ENCODE data around the gene FCER2.

The FCER2 gene

DNA sequence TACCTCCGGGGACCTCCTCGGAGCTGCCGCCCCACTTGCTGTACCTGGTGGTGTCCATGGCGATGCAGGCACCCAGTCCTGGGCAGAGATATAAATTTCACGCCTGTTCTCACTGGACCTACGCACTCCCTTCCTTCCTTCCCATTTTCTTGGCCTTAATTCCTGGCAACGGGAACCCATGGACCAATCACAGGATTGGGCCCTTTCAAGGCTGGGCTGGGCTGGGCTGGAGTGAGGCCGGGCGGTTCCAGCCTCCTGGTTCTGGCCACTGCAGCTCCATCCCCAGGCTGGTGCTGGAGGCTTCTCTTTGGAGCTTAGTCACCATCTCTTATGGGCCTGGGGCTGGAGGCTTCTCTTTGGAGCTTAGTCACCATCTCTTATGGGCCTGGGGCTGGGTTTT is 30.1 kb upstream of the FCER2 start, which contains the start of gene CLEC4G:
CLEC4G (minus strand) TSS at position 66 of the 400 bp plus-strand sequence; CDS start at position 58, 8 bp downstream.
- DNase-seq, result no peak

DNA sequence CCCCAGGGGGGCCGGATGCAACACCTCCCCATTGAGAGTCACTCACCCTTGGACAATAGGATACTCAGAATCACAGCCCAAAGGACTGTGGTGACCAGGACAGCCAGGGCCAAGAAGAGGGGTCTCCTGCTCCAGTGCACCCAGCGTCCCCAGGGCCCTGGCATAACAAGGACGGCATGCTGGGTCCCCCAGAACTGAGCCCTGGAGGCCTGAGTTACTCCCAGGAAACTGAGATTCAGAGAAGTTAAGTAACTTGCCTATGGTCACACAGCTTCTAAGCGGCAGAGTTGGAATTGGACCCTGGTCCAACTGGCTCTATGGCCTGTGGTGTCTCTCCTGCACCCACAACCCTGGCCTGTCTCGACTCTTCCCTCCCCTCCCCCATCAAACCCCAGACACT is 29.7 kb upstream of the FCER2 start:
- DNase-seq, result no peak

DNA sequence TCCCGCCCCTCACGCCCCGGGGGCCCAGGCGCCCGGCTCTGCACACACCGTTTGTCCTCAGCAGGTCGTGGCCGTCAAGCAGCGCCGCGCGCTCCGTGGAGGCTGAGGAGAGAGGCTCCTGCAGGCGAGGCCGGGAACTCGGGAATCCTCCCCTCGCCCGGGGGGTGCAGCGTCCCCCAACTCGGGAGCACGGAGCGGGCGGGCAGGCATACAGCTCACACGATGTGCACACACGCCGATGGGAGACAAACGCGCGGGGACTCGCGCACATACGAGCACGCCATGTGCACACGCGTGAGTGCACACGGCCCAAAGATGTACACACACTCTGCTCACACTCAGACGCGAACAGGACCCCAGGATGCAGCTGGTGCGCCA is 29.3 kb upstream of the FCER2 start:
- DNase-seq, result no peak

- no peak for DNase-seq
Measured at GRCh38 chr19:7730286-7731217, 28.6 kb upstream of the FCER2 start.

DNA sequence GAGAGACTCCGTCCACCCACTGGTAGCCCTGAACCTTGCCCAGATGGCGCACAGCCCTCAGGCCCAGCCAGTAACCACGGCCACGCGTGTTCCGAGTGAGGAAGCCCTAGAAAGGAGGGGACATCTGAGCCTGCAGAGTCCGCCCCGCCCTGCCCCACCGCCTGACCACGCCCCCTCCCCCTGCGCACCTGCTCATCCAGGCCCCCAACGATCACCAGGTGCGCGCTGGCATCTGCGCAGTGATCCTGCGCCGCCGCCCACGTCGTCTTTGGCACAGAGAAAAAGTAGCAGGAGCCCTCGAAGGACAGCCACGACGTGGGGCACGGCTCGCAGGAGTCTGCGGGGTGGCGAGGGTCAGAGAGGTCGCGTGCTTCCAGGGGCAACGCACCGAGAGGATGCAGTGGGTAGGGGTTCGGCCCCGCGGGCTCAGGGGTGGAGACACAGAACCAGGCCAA is 27.9 kb upstream of the FCER2 start:
- no peak for DNase-seq

DNA sequence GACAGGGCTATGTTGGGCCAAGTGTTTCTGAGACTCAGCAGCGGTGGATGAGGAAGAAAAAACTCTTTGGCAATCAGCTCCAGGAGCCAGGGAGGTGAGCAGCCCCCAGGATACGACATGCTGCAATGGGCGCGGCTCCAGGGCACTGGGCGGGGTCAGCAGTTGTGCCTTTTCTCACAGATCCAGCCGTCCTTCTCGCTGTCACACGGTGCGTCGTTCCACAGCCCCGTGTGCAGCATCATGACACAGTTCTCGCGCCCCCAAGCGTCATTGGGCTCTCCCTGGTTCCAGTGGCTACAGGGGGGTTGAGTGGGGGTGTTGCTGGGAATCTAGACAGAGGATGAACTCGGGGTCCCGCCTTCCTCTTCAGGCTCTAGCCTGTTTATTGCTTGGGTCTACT is 27.3 kb upstream of the FCER2 start:
- no peak for DNase-seq

GRCh38 chr19:7725791-7726190 is 23.9 kb upstream of the FCER2 start:
- DNase-seq, result no peak

DNA sequence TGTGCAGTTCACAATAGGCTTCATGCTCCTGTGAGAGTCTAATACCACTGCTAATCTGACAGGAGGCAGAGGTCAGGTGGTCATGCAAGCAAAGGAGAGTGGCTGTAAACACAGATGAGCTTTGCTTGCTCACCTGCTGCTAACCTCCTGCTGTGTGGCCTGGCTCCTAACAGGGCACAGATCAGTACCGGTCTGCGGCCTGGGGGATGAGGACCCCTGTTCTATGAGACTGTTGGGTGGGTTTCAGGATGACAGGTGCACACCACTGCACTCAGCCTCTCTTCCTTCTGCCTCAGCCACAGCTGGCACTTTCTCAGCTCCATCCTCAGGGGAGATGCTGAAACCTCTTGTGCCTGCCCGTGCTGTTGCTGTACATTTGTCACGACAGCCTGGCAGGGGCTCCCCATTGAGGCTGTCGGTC is 20.3 kb upstream of the FCER2 start:
- DNase-seq, result no peak

DNA sequence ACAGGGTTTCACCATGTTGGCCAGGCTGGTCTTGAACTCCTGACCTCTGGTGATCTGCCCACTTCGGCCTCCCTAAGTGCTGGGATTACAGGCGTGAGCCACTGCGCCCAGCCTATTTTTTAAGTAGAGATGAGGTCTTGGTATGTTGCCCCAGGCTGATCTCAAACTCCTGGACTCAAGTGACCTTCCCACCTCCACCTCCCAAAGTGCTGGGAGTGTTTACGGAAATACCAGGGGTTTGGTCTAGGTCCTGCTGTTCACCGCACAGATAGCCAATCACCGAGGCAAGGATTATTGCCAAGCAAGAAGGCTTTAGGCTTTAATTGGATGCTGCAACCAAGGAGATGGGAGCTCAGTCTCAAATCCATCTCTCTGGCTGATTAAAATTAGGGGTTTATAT is 18.4 kb upstream of the FCER2 start:
- no peak for DNase-seq

GRCh38 chr19:7718668-7719067 is 16.7 kb upstream of the FCER2 start:
- no peak for DNase-seq

DNA sequence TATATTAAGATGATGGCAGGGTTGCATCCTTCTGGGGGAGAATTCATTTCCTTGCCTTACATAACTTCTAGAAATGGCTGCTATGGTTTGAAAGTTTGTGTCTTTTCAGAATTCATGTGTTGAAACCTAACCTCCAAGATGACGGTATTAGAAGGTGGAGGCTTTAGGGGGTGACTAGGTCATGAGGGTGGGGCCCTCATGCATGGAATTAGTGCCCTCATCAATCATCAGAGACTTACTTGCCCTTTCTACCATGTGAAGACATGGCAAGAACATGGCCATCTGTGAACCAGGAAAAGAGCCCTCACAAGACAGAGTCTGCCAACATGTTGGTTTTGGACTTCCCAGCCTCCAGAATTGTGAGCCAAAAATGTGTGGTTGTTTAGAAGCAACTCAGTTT is 14.8 kb upstream of the FCER2 start:
- no peak for DNase-seq

DNA sequence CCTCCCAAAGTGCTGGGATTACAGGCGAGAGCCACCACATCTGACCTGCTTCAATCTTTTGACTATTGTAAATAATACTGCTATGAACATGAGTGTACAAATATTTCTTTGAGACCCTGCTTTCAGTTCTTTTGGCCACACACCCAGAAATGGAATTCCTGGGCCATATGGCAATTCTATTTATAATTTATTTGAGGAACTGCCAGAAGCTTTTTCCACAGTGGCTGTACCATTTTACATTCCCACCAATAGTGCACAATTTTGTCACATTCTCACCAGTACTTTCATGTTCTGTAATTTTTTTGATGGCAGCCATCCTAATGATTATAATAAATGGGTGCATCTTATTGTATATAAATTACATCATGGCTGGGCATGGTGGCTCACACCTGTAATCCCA is 13.7 kb upstream of the FCER2 start:
- no peak for DNase-seq

DNA sequence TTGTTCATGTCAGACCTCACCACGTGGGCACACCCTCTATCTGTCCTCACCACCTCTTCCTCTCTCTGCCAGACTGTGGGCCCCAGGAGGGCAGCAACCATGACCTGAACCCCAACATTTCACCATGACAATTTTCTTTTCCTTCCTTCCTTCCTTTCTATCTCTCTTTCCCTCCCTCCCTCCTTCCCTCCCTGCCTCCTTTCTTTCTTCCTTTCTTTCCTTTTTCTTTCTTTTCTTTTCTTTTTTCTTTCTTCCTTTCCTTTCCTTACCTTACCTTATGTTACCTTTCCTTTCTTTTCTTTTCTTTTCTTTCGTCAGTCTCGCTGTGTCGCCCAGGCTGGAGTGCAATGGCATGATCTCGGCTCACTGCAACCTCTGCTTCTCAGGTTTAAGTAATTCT is 8.7 kb upstream of the FCER2 start:
- DNase-seq, result no peak

GRCh38 chr19:7709932-7710460 is 8.1 kb upstream of the FCER2 start:
- no peak for DNase-seq

DNA sequence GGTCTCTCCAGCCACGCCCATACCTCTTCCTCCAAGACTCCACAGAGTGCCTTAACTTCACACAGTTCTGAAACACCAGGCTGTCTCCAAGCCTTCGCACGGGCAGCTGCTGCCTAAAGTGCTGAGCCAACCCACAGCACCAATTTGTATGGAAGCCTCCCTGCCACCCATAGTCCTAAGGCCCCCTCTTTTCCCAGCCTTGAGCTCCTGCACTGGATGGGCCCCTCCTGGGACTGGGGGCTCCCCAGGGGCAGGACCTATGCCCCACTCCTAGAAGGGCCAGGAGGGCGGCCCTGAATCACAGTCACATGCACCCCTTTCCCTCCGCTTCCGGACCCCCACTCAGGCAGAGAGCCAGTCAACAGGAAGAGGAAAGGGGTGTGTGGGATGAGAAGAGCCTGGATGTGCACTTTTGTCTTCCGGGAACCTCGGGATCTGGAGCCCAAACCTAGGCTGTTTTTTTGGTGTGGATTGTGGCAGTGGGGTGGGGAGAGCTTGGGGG is 5.1 kb upstream of the FCER2 start:
- DNase-seq, result no peak

DNA sequence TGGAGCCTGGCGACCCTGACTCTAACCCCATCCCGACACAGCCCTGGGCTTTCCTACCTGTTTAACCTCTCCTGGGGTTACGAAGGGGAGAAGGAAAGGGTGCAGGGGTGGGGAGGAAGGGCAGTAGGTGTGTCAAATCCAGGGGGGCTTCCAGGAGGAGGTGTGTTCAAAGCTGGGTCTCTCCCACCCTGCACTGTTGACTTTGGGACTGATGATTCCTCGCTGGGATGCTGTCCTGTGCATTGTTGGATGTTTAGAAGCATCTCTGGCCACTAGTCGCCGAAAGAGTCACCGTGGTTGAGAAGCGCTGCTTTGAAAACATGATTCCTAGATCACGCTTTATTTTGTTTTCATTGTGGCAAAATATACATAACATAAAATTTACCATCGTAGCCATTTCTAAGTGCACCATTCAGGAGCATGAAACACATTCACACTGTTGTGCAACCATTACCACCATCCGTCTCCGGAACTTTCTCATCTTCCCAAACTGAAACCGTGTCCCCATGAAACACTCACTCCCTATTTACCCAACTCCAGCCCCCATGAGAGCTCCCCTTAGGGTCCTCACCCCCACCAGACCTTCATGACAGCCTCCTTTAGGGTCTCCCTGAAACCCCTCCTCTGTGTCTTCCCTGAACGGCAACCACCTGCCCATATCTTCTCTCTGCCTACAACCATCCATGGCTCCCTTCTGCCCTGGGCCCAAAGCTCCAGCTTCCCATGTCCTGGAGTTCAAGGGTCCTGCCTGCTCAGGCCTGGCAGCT is 4.4 kb upstream of the FCER2 start:
- no peak for DNase-seq

GRCh38 chr19:7705387-7706187 is 3.7 kb upstream of the FCER2 start:
- DNase-seq, result no peak

GRCh38 chr19:7704280-7705060 is 2.5 kb upstream of the FCER2 start:
- no peak for DNase-seq

DNA sequence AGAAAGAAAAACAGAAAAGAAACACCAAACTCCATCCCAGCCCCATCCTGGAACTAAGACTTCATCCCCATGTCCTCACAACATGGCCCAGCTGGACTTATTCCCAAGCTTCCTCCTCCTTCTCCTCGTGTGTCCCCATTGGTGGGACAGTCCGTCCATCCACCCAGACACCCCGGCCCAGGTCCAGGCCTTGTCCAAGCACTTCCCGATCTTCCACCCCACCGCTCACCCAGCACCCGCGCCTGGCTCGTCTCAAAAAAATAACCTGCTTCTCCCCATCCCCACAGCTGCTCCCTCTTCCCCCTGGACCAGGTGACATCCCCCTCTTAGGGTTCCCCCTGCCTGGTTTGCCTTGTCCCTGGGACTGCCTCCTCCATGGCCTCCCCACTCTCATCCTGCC is 1.4 kb upstream of the FCER2 start:
- no peak for DNase-seq

GRCh38 chr19:7701049-7701653 is 780 bp downstream of the FCER2 start:
- DNase-seq, result no peak
